K562 (cell line): ENCODE measurements around the gene TSTD1. TPM values are rescaled to one million over a fixed set of nuclear protein-coding genes. Genes with fewer than 3 reads are reported as not detected.

Experiments used
- ELF1 ChIP-seq: fragments of 200-800 bp; sonication (Bioruptor generic); IDR thresholded peaks from 2 replicates; pipeline ENCODE4 v1.6.1; 2016; ENCODE audit warnings: missing genetic modification characterization, missing compliant biosample characterization
- FOXO4 ChIP-seq: fragments of 450-650 bp; formaldehyde crosslinking; IDR thresholded peaks from 2 replicates; pipeline ENCODE4 v1.4.0; 2020; ENCODE audit warnings: mild to moderate bottlenecking, moderate library complexity
- NR2C1 ChIP-seq, 2 experiments: fragments of 450-650 bp; IDR thresholded peaks; 2 replicates each; pipeline ENCODE4 v1.6.1; 2017; ENCODE audit warnings: mild to moderate bottlenecking in 2 of 2, antibody characterized with exemption in 1 of 2, inconsistent platforms in 1 of 2, missing compliant biosample characterization in 1 of 2, missing genetic modification characterization in 1 of 2
- TARDBP ChIP-seq: fragments of 450-650 bp; IDR thresholded peaks from 2 replicates; pipeline ENCODE4 v1.6.1; 2016
- TOE1 ChIP-seq, 2 experiments: fragments of 450-650 bp in 1 of 2; sonication (generic) in 1 of 2; formaldehyde crosslinking in 1 of 2; IDR thresholded peaks; 2 replicates each; pipeline versions ENCODE4 v1.7.1 to v1.8.0; 2016 to 2022; ENCODE audit warnings: borderline replicate concordance in 2 of 2, mild to moderate bottlenecking in 2 of 2, antibody characterized with exemption in 1 of 2, inconsistent platforms in 1 of 2, low read depth in 1 of 2, missing genetic modification reagents in 1 of 2, moderate library complexity in 1 of 2
- ZNF445 ChIP-seq: fragments of 250-450 bp; sonication (Bioruptor Pico); IDR thresholded peaks from 2 replicates; pipeline ENCODE4 v1.4.0; 2020; ENCODE audit warnings: low read depth, mild to moderate bottlenecking, moderate library complexity
- ZNF592 ChIP-seq: fragments of 450-650 bp; IDR thresholded peaks from 2 replicates; pipeline ENCODE4 v1.6.1; 2017; ENCODE audit warnings: antibody characterized with exemption, mild to moderate bottlenecking
- polyA plus RNA-seq, 8 experiments: library from polyadenylated mRNA; depleted of rRNA in 4 of 8; stranded (reverse) in 5 of 8; unstranded in 3 of 8; fragments of >200 nt; fragmentation: Nextera tagmentation in 2 of 8; fragmentation: Illumina TruSeq in 1 of 8; extraction: Ambion mirVana in 2 of 8; extraction: Trizol in 1 of 8; gene quantifications; 2 replicates each; pipeline versions ENCODE4 v1.2.1 to v1.2.3, GENCODE V29; 2011 to 2014; ENCODE audit warnings: inconsistent platforms in 1 of 8, missing spikeins in 1 of 8
- total RNA-seq, 7 experiments: library from RNA; depleted of rRNA in 6 of 7; stranded (reverse); fragments of >200 nt in 6 of 7; fragmentation: Illumina TruSeq in 2 of 7; extraction: Trizol in 2 of 7; gene quantifications; 2 replicates each; pipeline versions ENCODE4 v1.2.1 to v1.2.3, GENCODE V29; 2011 to 2021; ENCODE audit warnings: low replicate concordance in 1 of 7
- TF ChIP-seq, protein P1 (sequence below), 2 experiments: fragments of 150-350 bp in 1 of 2; IDR thresholded peaks; 2 replicates each; pipeline ENCODE4 v1.6.1; 2012 to 2016; ENCODE audit warnings: low read depth in 2 of 2, low read length in 2 of 2, mild to moderate bottlenecking in 1 of 2, moderate library complexity in 1 of 2
- TF ChIP-seq, protein P2 (sequence below): sonication (generic); formaldehyde crosslinking; IDR thresholded peaks from 2 replicates; pipeline ENCODE4 v1.8.0; 2023; ENCODE audit warnings: mild to moderate bottlenecking, missing genetic modification reagents

The TSTD1 gene
- total and polyA plus RNA-seq, 9 of the 15 experiments (the other 6 are each of a cell fraction or from before 2014, with no cell fraction given) = 0.23 to 0.53 TPM; not detected in 7

DNA sequence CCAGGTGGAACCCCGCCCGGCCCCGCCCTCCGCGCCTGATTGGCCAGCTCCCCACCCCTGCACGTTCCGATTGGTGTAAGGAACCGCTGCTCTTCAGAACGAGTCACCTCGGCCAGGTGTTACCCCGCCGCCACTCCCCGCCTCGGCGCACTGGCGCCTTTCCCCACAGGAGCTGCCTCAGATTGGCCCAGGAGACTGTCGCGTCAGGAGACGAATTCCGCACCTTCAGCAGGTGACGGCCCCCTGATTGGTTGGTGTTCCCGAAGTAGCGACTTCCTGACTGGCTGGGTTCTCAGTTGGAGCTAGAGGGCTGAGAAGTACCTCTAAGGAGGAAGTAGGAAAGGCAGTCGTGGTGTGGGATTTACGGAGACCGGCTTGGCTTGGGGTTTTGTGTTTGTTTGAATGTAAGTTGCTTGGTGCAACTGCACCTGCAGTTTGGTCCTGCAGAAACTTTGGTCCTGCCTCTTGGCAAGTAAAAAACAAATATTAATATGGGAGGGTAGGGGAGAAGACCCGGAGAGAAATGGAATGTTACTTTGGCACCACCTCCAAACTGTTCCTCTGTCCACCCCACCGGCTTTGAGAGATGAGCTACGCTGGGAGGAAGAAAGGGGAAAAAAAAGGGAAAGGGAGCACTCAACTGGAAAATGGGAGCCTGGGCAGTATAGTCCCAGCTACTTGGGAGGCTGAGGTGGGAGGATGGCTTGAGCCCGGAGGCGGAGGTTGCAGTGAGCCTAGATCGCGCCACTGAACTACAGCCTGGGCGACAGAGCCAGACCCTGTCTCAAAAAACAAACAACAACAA lies 17.4 kb downstream of the TSTD1 start (continued):
- TF ChIP-seq, protein P1, sequence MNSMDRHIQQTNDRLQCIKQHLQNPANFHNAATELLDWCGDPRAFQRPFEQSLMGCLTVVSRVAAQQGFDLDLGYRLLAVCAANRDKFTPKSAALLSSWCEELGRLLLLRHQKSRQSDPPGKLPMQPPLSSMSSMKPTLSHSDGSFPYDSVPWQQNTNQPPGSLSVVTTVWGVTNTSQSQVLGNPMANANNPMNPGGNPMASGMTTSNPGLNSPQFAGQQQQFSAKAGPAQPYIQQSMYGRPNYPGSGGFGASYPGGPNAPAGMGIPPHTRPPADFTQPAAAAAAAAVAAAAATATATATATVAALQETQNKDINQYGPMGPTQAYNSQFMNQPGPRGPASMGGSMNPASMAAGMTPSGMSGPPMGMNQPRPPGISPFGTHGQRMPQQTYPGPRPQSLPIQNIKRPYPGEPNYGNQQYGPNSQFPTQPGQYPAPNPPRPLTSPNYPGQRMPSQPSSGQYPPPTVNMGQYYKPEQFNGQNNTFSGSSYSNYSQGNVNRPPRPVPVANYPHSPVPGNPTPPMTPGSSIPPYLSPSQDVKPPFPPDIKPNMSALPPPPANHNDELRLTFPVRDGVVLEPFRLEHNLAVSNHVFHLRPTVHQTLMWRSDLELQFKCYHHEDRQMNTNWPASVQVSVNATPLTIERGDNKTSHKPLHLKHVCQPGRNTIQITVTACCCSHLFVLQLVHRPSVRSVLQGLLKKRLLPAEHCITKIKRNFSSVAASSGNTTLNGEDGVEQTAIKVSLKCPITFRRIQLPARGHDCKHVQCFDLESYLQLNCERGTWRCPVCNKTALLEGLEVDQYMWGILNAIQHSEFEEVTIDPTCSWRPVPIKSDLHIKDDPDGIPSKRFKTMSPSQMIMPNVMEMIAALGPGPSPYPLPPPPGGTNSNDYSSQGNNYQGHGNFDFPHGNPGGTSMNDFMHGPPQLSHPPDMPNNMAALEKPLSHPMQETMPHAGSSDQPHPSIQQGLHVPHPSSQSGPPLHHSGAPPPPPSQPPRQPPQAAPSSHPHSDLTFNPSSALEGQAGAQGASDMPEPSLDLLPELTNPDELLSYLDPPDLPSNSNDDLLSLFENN (IDR thresholded peaks at IDR 0.05; ENCODE audit: low read depth in 2 of 2, low read length in 2 of 2) = peak in 1 of 2 experiments; percentile 68; a peak in 1 of 4 replicates
- TF ChIP-seq ZNF592 = no peak
- no peak for TF ChIP-seq FOXO4 (CRISPR knock-in tag)
- TF ChIP-seq, protein P2, sequence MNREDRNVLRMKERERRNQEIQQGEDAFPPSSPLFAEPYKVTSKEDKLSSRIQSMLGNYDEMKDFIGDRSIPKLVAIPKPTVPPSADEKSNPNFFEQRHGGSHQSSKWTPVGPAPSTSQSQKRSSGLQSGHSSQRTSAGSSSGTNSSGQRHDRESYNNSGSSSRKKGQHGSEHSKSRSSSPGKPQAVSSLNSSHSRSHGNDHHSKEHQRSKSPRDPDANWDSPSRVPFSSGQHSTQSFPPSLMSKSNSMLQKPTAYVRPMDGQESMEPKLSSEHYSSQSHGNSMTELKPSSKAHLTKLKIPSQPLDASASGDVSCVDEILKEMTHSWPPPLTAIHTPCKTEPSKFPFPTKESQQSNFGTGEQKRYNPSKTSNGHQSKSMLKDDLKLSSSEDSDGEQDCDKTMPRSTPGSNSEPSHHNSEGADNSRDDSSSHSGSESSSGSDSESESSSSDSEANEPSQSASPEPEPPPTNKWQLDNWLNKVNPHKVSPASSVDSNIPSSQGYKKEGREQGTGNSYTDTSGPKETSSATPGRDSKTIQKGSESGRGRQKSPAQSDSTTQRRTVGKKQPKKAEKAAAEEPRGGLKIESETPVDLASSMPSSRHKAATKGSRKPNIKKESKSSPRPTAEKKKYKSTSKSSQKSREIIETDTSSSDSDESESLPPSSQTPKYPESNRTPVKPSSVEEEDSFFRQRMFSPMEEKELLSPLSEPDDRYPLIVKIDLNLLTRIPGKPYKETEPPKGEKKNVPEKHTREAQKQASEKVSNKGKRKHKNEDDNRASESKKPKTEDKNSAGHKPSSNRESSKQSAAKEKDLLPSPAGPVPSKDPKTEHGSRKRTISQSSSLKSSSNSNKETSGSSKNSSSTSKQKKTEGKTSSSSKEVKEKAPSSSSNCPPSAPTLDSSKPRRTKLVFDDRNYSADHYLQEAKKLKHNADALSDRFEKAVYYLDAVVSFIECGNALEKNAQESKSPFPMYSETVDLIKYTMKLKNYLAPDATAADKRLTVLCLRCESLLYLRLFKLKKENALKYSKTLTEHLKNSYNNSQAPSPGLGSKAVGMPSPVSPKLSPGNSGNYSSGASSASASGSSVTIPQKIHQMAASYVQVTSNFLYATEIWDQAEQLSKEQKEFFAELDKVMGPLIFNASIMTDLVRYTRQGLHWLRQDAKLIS = no peak; the same call in 1 of the 2 replicates
- TF ChIP-seq TARDBP = no peak
- 0 out of 2 replicates have a peak, but pooled peaks have one; percentile 13 for TF ChIP-seq TOE1 (IDR thresholded peaks at IDR 0.05; ENCODE audit: borderline replicate concordance)
- no peak for TF ChIP-seq TOE1 (CRISPR knock-in tag; IDR thresholded peaks at IDR 0.05; ENCODE audit: borderline replicate concordance, low read depth)
- TF ChIP-seq ZNF445 (CRISPR knock-in tag) = no peak
- TF ChIP-seq NR2C1 (IDR thresholded peaks at IDR 0.05) = no peak
- no peak for TF ChIP-seq NR2C1 (tag; IDR thresholded peaks at IDR 0.05)
- TF ChIP-seq ELF1 = peak; percentile 86
